Ovary (tissue), 9 donors: Measurements from ENCODE around the gene EPHA7. TPM values are rescaled to one million over a fixed set of nuclear protein-coding genes. Genes with fewer than 3 reads are reported as not detected.

ENCODE experiments used
- DNase-seq, 5 donors: peaks; one replicate each; pipeline ENCODE4 v3.0.0-alpha.2; 2019 to 2020
- H3K27ac ChIP-seq, 2 donors: fragments of 200-600 bp; one replicate each; pipeline versions ENCODE4 v1.5.1 to v1.8.0; 2019 to 2022
- H3K27me3 ChIP-seq: fragments of 200-600 bp; one replicate; pipeline ENCODE4 v1.8.0; 2022
- H3K36me3 ChIP-seq: fragments of 200-600 bp; sonication (generic); one replicate; pipeline ENCODE4 v1.5.1; 2019
- H3K4me1 ChIP-seq: one replicate; pipeline ENCODE4 v1.8.1; 2013; ENCODE audit warnings: mild to moderate bottlenecking, moderate library complexity; ENCODE audit not compliant: insufficient read depth
- H3K4me3 ChIP-seq: fragments of 200-600 bp; sonication (generic); one replicate; pipeline ENCODE4 v1.5.1; 2017
- H3K9me3 ChIP-seq, 2 donors: fragments of 200-600 bp in 1 of 2; sonication (generic) in 1 of 2; one replicate each; pipeline versions ENCODE4 v1.5.1 to v1.8.1; 2013 to 2019; ENCODE audit warnings: mild to moderate bottlenecking in 1 of 2, moderate library complexity in 1 of 2
- EP300 ChIP-seq: sonication (generic); formaldehyde crosslinking; IDR thresholded peaks from one replicate; pipeline ENCODE4 v1.6.1; 2017; ENCODE audit warnings: antibody characterized with exemption
- POLR2A ChIP-seq: fragments of 450-650 bp; IDR thresholded peaks from one replicate; pipeline ENCODE4 v1.6.1; 2017; ENCODE audit warnings: antibody characterized with exemption, mild to moderate bottlenecking, moderate library complexity
- WGBS, 3 donors: extraction: QIAGEN DNeasy Blood & Tissue Kit in 1 of 3; methylation state at CpG; one replicate each; pipeline versions ENCODE4 v1.1.5 to v1.1.7; 2013 to 2017; 5-methylcytosine and 5-hydroxymethylcytosine counted together
- intact Hi-C, 4 donors: fragments of 100-400 bp; cut with DNase I; formaldehyde crosslinking; loops; one replicate each; pipeline versions ENCODE4 v1.11.0 to v1.15.1; 2022 to 2023
- polyA plus RNA-seq, 2 donors: library from polyadenylated mRNA; stranded (reverse); fragments of 200-250 nt in 1 of 2; fragments of 350-450 nt in 1 of 2; fragmentation: Illumina TruSeq in 1 of 2; extraction: RNeasy Lipid Tissue Mini Kit (QIAGEN cat#74804) in 1 of 2; gene quantifications; one replicate each; pipeline ENCODE4 v1.2.3, GENCODE V29; 2013 to 2014
- total RNA-seq, 7 donors: library from RNA; depleted of rRNA in 2 of 7; stranded (reverse); fragments of >200 nt in 2 of 7; fragmentation: NEBNext Ultra II Directional in 3 of 7; extraction: Animal tissue kit (Norgen Biotek cat#: 25700) in 3 of 7; gene quantifications; one replicate each; pipeline versions ENCODE4 v1.1.0 to v1.2.4, GENCODE V29; 2016 to 2023
- TF ChIP-seq, protein P1 (sequence below), 3 donors: fragments of 450-650 bp in 2 of 3; fragments of 200-600 bp in 1 of 3; IDR thresholded peaks; one replicate each; pipeline versions ENCODE4 v1.5.1 to v1.8.0; 2016 to 2022; ENCODE audit warnings: antibody characterized with exemption in 3 of 3, mild to moderate bottlenecking in 1 of 3
- donor health status: DM: no; HTN: no; CAD: no; lungs with moderate emphysema.
- donor health status: DM: no; HTN: no; CAD: no.
- donor health status: Bipolar disorder and iron deficiency.
- donor health status: DM: yes; HTN: yes; CAD: no.
- donor health status: DM: no; HTN: no; CAD: no.
- donor health status: DM: yes; HTN: yes; CAD: no.

EPHA7 gene
- total and polyA plus RNA-seq, 9 donors, result 0.64 to 3.0 (median 1.5) TPM

DNA sequence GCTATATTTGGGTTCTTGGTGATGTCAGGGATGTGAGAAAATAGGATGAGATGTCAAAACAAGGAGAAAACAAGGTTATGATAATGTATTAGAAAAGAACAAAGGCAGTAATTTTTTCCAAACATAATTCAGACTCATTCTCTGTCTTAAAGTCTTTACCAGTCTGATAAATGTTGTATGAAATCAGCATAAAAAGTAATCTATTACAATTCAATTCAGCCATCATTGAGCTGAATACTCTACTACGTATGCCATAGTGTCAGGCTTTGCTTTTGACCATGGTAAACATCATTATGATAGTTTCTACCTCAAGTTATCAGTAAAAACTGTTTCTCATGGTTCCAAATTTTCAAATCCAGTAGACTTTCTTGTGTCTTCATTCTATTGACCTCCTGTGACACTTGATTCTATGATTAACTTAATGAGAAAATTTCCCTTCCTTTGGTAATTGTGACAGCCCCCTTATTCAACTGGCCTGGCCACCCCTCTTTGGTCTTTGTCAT is 75.0 kb downstream of the EPHA7 start:
- WGBS, 3 donors, result 89 to 98% (median 96%) methylated on average over 1 of the region's 1 CpG
- no peak for TF ChIP-seq EP300
- TF ChIP-seq, protein P1, sequence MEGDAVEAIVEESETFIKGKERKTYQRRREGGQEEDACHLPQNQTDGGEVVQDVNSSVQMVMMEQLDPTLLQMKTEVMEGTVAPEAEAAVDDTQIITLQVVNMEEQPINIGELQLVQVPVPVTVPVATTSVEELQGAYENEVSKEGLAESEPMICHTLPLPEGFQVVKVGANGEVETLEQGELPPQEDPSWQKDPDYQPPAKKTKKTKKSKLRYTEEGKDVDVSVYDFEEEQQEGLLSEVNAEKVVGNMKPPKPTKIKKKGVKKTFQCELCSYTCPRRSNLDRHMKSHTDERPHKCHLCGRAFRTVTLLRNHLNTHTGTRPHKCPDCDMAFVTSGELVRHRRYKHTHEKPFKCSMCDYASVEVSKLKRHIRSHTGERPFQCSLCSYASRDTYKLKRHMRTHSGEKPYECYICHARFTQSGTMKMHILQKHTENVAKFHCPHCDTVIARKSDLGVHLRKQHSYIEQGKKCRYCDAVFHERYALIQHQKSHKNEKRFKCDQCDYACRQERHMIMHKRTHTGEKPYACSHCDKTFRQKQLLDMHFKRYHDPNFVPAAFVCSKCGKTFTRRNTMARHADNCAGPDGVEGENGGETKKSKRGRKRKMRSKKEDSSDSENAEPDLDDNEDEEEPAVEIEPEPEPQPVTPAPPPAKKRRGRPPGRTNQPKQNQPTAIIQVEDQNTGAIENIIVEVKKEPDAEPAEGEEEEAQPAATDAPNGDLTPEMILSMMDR (IDR thresholded peaks at IDR 0.05), result no peak
- TF ChIP-seq POLR2A, result no peak
- no peak overlapping the region for H3K27ac ChIP-seq
- H3K27me3 ChIP-seq, result no peaks in the 10 kb centered on the region
- no peaks in the 10 kb centered on the region for H3K36me3 ChIP-seq
- no peak for DNase-seq
- no peaks in the 10 kb centered on the region for H3K4me1 ChIP-seq
- intact Hi-C loops, result no loop called here
- no peaks in the 10 kb centered on the region for H3K9me3 ChIP-seq
- H3K4me3 ChIP-seq, result no peak overlapping the region

DNA sequence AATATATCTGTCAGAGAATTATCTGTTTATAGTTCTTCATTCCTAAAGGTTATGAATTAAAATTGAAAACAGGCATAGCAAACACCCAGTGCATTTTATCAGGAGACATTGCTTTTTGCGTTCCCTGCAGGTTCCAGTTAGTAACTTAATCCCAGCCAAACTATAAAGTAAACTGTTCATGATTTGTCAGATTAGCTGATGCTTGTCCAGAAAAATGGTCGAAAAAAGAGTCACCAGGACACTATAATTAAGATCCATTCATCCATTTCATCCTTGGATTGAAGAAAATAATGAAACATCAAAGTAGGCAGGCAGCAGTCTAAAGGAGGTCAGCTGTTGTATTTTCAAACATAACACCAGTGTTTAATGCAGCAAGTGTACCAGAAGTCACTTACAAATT is 75.9 kb downstream of the EPHA7 start:
- H3K9me3 ChIP-seq, result no peaks in the 10 kb centered on the region
- H3K27ac ChIP-seq, result no peak overlapping the region
- intact Hi-C loops, result no loop called here
- peaks cover 3% of the 10 kb centered on the region for H3K27me3 ChIP-seq
- H3K4me1 ChIP-seq, result no peaks in the 10 kb centered on the region
- no peak overlapping the region for H3K4me3 ChIP-seq
- 45 to 63% (median 55%) methylated on average over 2 of the region's 2 CpGs for WGBS, 3 donors
- TF ChIP-seq, protein P1 (IDR thresholded peaks at IDR 0.05), result no peak
- TF ChIP-seq EP300 (no peak), POLR2A (no peak)
- no peak for DNase-seq
- H3K36me3 ChIP-seq, result no peaks in the 10 kb centered on the region

DNA sequence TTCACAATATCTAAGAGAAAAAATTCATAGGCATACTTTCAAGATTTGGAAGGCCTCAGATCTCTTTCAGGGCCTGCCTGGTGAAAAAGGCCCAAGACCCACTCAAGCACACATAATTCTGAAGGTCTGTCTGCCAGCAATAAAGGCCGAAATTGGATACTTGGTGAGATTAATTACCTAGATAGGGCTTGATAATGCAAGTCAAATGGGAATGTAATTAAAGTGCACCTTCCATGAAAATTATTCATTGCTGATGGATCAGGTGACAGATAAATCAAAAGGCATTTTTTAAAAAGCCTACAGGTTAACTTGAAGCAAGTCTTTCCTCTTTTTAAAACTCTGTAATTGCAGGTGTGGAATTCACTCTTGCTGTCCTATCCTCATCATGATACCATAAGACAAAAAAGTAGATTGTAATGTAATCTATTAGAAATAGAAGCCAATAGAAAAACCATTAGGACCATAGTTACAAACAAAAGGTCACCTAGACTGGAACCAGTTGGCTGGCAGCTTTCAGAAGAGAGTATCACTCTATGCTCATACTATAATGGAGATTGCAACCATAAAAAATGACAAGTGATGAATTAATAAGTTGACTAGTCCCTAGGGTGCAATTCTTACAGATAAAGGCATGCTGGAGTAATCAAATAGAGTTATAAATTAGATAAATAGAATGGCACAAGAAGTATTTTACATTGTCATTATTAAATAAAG is 77.3 kb downstream of the EPHA7 start:
- peaks cover 3% of the 10 kb centered on the region for H3K27me3 ChIP-seq
- no peak overlapping the region for H3K4me3 ChIP-seq
- no peak for DNase-seq
- intact Hi-C loops, result no loop called here
- WGBS, 3 donors, result 92 to 95% (median 93%) methylated on average over 1 of the region's 1 CpG
- TF ChIP-seq POLR2A (no peak), EP300 (no peak)
- TF ChIP-seq, protein P1 (IDR thresholded peaks at IDR 0.05), result no peak
- no peaks in the 10 kb centered on the region for H3K4me1 ChIP-seq
- H3K9me3 ChIP-seq, result no peaks in the 10 kb centered on the region
- H3K36me3 ChIP-seq, result no peaks in the 10 kb centered on the region
- no peak overlapping the region for H3K27ac ChIP-seq

DNA sequence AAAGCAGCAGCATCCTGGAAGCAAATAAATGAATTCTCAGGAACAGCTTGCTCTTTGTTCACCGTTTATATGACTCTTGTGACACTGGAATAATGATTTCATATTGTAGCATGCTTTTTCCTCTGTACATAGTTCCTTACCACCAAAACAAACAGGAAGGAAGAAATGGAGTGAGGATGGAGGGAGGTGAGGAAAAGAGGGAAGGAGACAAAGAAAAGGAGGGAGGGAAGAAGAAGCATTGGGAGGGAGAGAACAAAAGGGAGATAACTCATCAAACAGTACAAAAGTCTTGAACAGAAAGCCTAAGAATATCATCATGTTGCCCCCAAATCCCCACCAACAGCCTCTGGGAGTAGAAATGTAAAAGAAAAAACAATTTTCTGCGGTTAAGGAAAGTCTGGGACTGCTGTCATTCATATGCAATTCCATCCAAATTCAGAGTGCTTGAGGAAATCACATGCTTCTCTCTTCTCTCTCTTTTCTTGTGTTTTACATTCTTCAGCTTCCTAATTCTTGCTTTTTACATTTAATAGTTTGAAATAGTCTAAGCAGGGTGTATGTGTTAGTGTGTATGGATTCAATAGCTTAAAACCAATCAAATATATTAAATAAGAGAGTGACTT is 81.5 kb downstream of the EPHA7 start:
- 65 to 69% (median 68%) methylated on average over 2 of the region's 2 CpGs for WGBS, 3 donors
- no peaks in the 10 kb centered on the region for H3K4me1 ChIP-seq
- no peaks in the 10 kb centered on the region for H3K9me3 ChIP-seq
- no peak overlapping the region for H3K27ac ChIP-seq
- H3K4me3 ChIP-seq, result no peak overlapping the region
- intact Hi-C loops, result no loop called here
- no peak for DNase-seq
- no peaks in the 10 kb centered on the region for H3K36me3 ChIP-seq
- peaks cover 3% of the 10 kb centered on the region for H3K27me3 ChIP-seq
- TF ChIP-seq, protein P1 (IDR thresholded peaks at IDR 0.05), result no peak
- TF ChIP-seq EP300 (no peak), POLR2A (no peak)
